VCaP (cell line): Measurements from ENCODE around the gene MCF2L.

Source experiments
- H3K27ac ChIP-seq: fragments of 450-650 bp; 2 replicates; pipeline ENCODE4 v1.5.1; 2017
- CTCF ChIP-seq: fragments of 450-650 bp; conservative IDR thresholded peaks from 2 replicates; pipeline ENCODE4 v1.5.1; 2017; ENCODE audit warnings: mild to moderate bottlenecking, moderate library complexity

The MCF2L gene

GRCh38 chr13:112956571-112957294 is 12.3 kb upstream of the MCF2L start:
- no peak overlapping the region for H3K27ac ChIP-seq
- no peak for TF ChIP-seq CTCF

DNA sequence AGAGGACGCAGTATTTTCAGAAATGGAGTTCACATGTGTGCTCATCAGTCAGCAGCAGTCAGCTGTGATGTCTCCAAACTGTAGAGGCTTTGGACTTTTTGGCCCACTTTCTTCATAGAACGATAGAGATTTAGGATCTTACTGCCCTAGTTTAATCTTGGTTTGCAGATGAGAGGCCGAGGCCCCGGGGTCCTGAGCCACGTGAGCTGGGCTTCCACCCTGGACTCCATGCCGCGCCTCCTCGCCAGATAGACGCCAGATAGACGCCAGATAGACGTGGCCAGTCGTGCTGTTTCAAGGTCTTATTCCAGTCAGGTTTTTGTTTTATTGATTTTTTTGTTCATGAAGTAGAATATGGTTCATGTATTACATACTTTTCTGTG is 11.7 kb upstream of the MCF2L start:
- H3K27ac ChIP-seq = no peak overlapping the region
- TF ChIP-seq CTCF = no peak

GRCh38 chr13:112958127-112958989 is 10.7 kb upstream of the MCF2L start:
- H3K27ac ChIP-seq = no peak overlapping the region
- TF ChIP-seq CTCF = no peak

GRCh38 chr13:112959206-112959605 is 9.8 kb upstream of the MCF2L start:
- no peak overlapping the region for H3K27ac ChIP-seq
- TF ChIP-seq CTCF = no peak

GRCh38 chr13:112959701-112960542 is 9.1 kb upstream of the MCF2L start:
- no peak for TF ChIP-seq CTCF
- H3K27ac ChIP-seq = no peak overlapping the region

- H3K27ac ChIP-seq = no peak overlapping the region
- TF ChIP-seq CTCF = no peak
Measured at GRCh38 chr13:112960706-112961105, 8.3 kb upstream of the MCF2L start.
